ENCODE data around the gene VWA8. TPM values are rescaled to one million over a fixed set of nuclear protein-coding genes. Genes with fewer than 3 reads are reported as not detected.

Gene VWA8
- polyA plus RNA-seq, 3 donors = 2.0 to 4.4 (median 3.4) TPM

- H3K9me3 ChIP-seq (replicated peaks in 1 of 2; ENCODE audit: control insufficient read depth in 1 of 2, insufficient read depth in 1 of 2, low read length in 2 of 2) = no peaks in the 10 kb centered on the region
- H3K27me3 Mint-ChIP-seq (ENCODE audit: low read depth in 3 of 3) = no peaks in the 10 kb centered on the region
- no peaks in the 10 kb centered on the region for H3K79me2 ChIP-seq (ENCODE audit: insufficient read depth, low read length)
- no peaks in the 10 kb centered on the region for H4K20me1 ChIP-seq (ENCODE audit: insufficient read depth, low read length)
- no peaks in the 10 kb centered on the region for H3K27me3 ChIP-seq (ENCODE audit: control insufficient read depth in 2 of 2, insufficient read depth in 2 of 2, low read length in 2 of 2)
- no peak overlapping the region for H3K27ac Mint-ChIP-seq
- peaks cover 4 to 5% of the 10 kb centered on the region in 2 donors for H3K36me3 Mint-ChIP-seq
- no peak overlapping the region for H3K27ac ChIP-seq (ENCODE audit: low read depth in 1 of 2, low read length in 2 of 2)
- intact Hi-C loops (cut with micrococcal nuclease) = no loop called here
- no peaks in the 10 kb centered on the region for H3K4me1 Mint-ChIP-seq
- H2AFZ ChIP-seq (ENCODE audit: insufficient read depth, low read depth, low read length, poor library complexity, severe bottlenecking) = no peak overlapping the region
- H3K4me3 Mint-ChIP-seq = no peak overlapping the region
- WGBS (ENCODE audit: insufficient coverage) = no CpG with 5 or more reads among the region's 6 CpGs
- TF ChIP-seq CTCF (IDR thresholded peaks at IDR 0.05) = no peak
- H3K4me2 ChIP-seq (replicated peaks; ENCODE audit: extremely low read depth, low read length, poor library complexity, severe bottlenecking) = no peak overlapping the region
- no peaks in the 10 kb centered on the region for H3K9me3 Mint-ChIP-seq
- no peak overlapping the region for H3K9ac ChIP-seq (ENCODE audit: insufficient read depth, low read length, poor library complexity, severe bottlenecking)
- no peaks in the 10 kb centered on the region for H3K4me1 ChIP-seq (ENCODE audit: control insufficient read depth in 1 of 2, insufficient read depth in 2 of 2, low read length in 2 of 2)
- DNase-seq = no peak
- no peaks in the 10 kb centered on the region for H3K36me3 ChIP-seq (replicated peaks in 1 of 2; ENCODE audit: control insufficient read depth in 1 of 2, insufficient read depth in 2 of 2, low read length in 2 of 2)
- no peak overlapping the region for H3K4me3 ChIP-seq (replicated peaks in 1 of 3; ENCODE audit: low read depth in 2 of 3, low read length in 3 of 3)
Observed at GRCh38 chr13:41785402-41786172, 175.3 kb downstream of the VWA8 start.

GRCh38 chr13:41782086-41782485 is 178.8 kb downstream of the VWA8 start:
- Mint-ChIP-seq H3K9me3 (no peaks in the 10 kb centered on the region), H3K4me3 (no peak overlapping the region), H3K27me3 (ENCODE audit: low read depth in 3 of 3) (peaks cover 0 to 2% (median 0%) of the 10 kb centered on the region in 3 donors), H3K27ac (no peak overlapping the region), H3K4me1 (no peaks in the 10 kb centered on the region), H3K36me3 (peaks cover 4 to 7% of the 10 kb centered on the region in 2 donors)
- no peak overlapping the region for H3K4me3 ChIP-seq (replicated peaks in 1 of 3; ENCODE audit: low read depth in 2 of 3, low read length in 3 of 3)
- no peaks in the 10 kb centered on the region for H3K4me1 ChIP-seq (ENCODE audit: control insufficient read depth in 1 of 2, insufficient read depth in 2 of 2, low read length in 2 of 2)
- H3K27ac ChIP-seq (ENCODE audit: low read depth in 1 of 2, low read length in 2 of 2) = no peak overlapping the region
- no peak overlapping the region for H2AFZ ChIP-seq (ENCODE audit: insufficient read depth, low read depth, low read length, poor library complexity, severe bottlenecking)
- 80% methylated on average over 1 of the region's 1 CpG for WGBS (ENCODE audit: insufficient coverage)
- H4K20me1 ChIP-seq (ENCODE audit: insufficient read depth, low read length) = no peaks in the 10 kb centered on the region
- no peak for DNase-seq
- H3K4me2 ChIP-seq (replicated peaks; ENCODE audit: extremely low read depth, low read length, poor library complexity, severe bottlenecking) = no peak overlapping the region
- no peaks in the 10 kb centered on the region for H3K27me3 ChIP-seq (ENCODE audit: control insufficient read depth in 2 of 2, insufficient read depth in 2 of 2, low read length in 2 of 2)
- no peak for TF ChIP-seq CTCF (IDR thresholded peaks at IDR 0.05)
- H3K9ac ChIP-seq (ENCODE audit: insufficient read depth, low read length, poor library complexity, severe bottlenecking) = no peak overlapping the region
- H3K9me3 ChIP-seq (replicated peaks in 1 of 2; ENCODE audit: control insufficient read depth in 1 of 2, insufficient read depth in 1 of 2, low read length in 2 of 2) = no peaks in the 10 kb centered on the region
- no peaks in the 10 kb centered on the region for H3K36me3 ChIP-seq (replicated peaks in 1 of 2; ENCODE audit: control insufficient read depth in 1 of 2, insufficient read depth in 2 of 2, low read length in 2 of 2)
- intact Hi-C loops (cut with micrococcal nuclease) = no loop called here
- H3K79me2 ChIP-seq (ENCODE audit: insufficient read depth, low read length) = no peaks in the 10 kb centered on the region
